Epithelial cell of proximal tubule (primary cell): ENCODE measurements around the gene RPL28. TPM values are rescaled to one million over a fixed set of nuclear protein-coding genes. Genes with fewer than 3 reads are reported as not detected.

Experiments used
- DNase-seq: peaks from one replicate; pipeline ENCODE4 v3.0.0-alpha.2; 2011; ENCODE audit warnings: low read depth
- H3K4me3 ChIP-seq: 2 replicates; pipeline ENCODE4 v1.5.1; 2011; ENCODE audit warnings: low read depth, mild to moderate bottlenecking, low read length
- CTCF ChIP-seq: conservative IDR thresholded peaks from 2 replicates; pipeline ENCODE4 v1.5.1; 2012; ENCODE audit warnings: low read depth, mild to moderate bottlenecking, low read length
- total RNA-seq: library from RNA; depleted of rRNA; stranded (reverse); fragments of >200 nt; gene quantifications from 2 replicates; pipeline ENCODE4 v1.2.3, GENCODE V29; 2015

The RPL28 gene
- total RNA-seq, 1 donor from 2014 or later, result 412 TPM

- no peak overlapping the region for H3K4me3 ChIP-seq
- DNase-seq, result no peak
- TF ChIP-seq CTCF, result no peak
These were observed 4.7 kb downstream of the RPL28 start for GRCh38 chr19:55390461-55390880.

- DNase-seq, result no peak
- TF ChIP-seq CTCF, result no peak
- no peak overlapping the region for H3K4me3 ChIP-seq
These were observed 5.5 kb downstream of the RPL28 start for GRCh38 chr19:55391191-55391670.

- no peak for TF ChIP-seq CTCF
- no peak overlapping the region for H3K4me3 ChIP-seq
- DNase-seq, result no peak
These were observed 6.2 kb downstream of the RPL28 start for GRCh38 chr19:55391702-55392615.

- no peak for TF ChIP-seq CTCF
These were observed 7.4 kb downstream of the RPL28 start for GRCh38 chr19:55392820-55393761.

GRCh38 chr19:55398200-55398925, 12.6 kb downstream of the RPL28 start:
- TF ChIP-seq CTCF, result no peak
- no peak for DNase-seq
- no peak overlapping the region for H3K4me3 ChIP-seq

More at GRCh38 chr19:55392820-55393761, 7.4 kb downstream of the RPL28 start:
- H3K4me3 ChIP-seq, result no peak overlapping the region
- DNase-seq, result no peak
